CD14-positive monocyte (primary cell): ENCODE data around the gene ALAD. TPM values are rescaled to one million over a fixed set of nuclear protein-coding genes. Genes with fewer than 3 reads are reported as not detected.

Experiments used
- DNase-seq, 3 donors: peaks; one replicate each; pipeline ENCODE4 v3.0.0-alpha.2; 2011 to 2022
- H2AFZ ChIP-seq: 2 replicates; pipeline ENCODE4 v1.6.0; 2012; ENCODE audit warnings: mild to moderate bottlenecking, low read depth, low read length, inconsistent platforms; ENCODE audit not compliant: insufficient read depth, poor library complexity, severe bottlenecking
- H3K27ac ChIP-seq, 2 donors: 1 replicate in 1 of 2; 2 replicates in 1 of 2; pipeline ENCODE4 v1.5.1; 2012 to 2013; ENCODE audit warnings: low read length in 2 of 2, control low read depth in 1 of 2, inconsistent platforms in 1 of 2, low read depth in 1 of 2, mild to moderate bottlenecking in 1 of 2
- H3K27me3 ChIP-seq, 2 donors: one replicate each; pipeline versions ENCODE4 v1.6.0 to v1.6.1; 2011 to 2013; ENCODE audit warnings: low read length in 2 of 2; ENCODE audit not compliant: control insufficient read depth in 2 of 2, insufficient read depth in 2 of 2
- H3K36me3 ChIP-seq, 2 donors: replicated peaks in 1 of 2; 1 replicate in 1 of 2; 2 replicates in 1 of 2; pipeline versions ENCODE4 v1.5.1 to v1.6.1; 2012 to 2013; ENCODE audit warnings: low read length in 2 of 2, control low read depth in 1 of 2, inconsistent platforms in 1 of 2, mild to moderate bottlenecking in 1 of 2; ENCODE audit not compliant: insufficient read depth in 2 of 2, control insufficient read depth in 1 of 2
- H3K4me1 ChIP-seq, 2 donors: 1 replicate in 1 of 2; 2 replicates in 1 of 2; pipeline versions ENCODE4 v1.5.1 to v1.6.1; 2012 to 2013; ENCODE audit warnings: low read length in 2 of 2, control low read depth in 1 of 2, inconsistent platforms in 1 of 2, mild to moderate bottlenecking in 1 of 2, moderate library complexity in 1 of 2; ENCODE audit not compliant: insufficient read depth in 2 of 2, control insufficient read depth in 1 of 2
- H3K4me2 ChIP-seq: replicated peaks from 2 replicates; pipeline ENCODE3; 2012; ENCODE audit warnings: low read length, moderate library complexity, mild to moderate bottlenecking; ENCODE audit not compliant: poor library complexity, severe bottlenecking; ENCODE audit errors: extremely low read depth
- H3K4me3 ChIP-seq, 3 experiments: fragments of 200-600 bp in 1 of 3; sonication (generic) in 1 of 3; replicated peaks in 1 of 3; 1 replicate in 2 of 3; 2 replicates in 1 of 3; pipeline ENCODE4 v1.5.1; 2011 to 2013; ENCODE audit warnings: low read length in 3 of 3, mild to moderate bottlenecking in 3 of 3, control low read depth in 2 of 3, low read depth in 2 of 3, inconsistent platforms in 1 of 3, moderate library complexity in 1 of 3
- H3K79me2 ChIP-seq: 2 replicates; pipeline ENCODE4 v1.6.0; 2012; ENCODE audit warnings: mild to moderate bottlenecking, control low read depth, inconsistent platforms, low read length, moderate library complexity; ENCODE audit not compliant: insufficient read depth
- H3K9ac ChIP-seq: 2 replicates; pipeline ENCODE4 v1.6.0; 2017; ENCODE audit warnings: low read length, mild to moderate bottlenecking; ENCODE audit not compliant: insufficient read depth, poor library complexity, severe bottlenecking
- H3K9me3 ChIP-seq, 2 donors: replicated peaks in 1 of 2; 1 replicate in 1 of 2; 2 replicates in 1 of 2; pipeline versions ENCODE4 v1.5.1 to v1.6.1; 2012 to 2013; ENCODE audit warnings: low read length in 2 of 2, control low read depth in 1 of 2; ENCODE audit not compliant: control insufficient read depth in 1 of 2, insufficient read depth in 1 of 2
- H4K20me1 ChIP-seq: 2 replicates; pipeline ENCODE4 v1.6.0; 2012; ENCODE audit warnings: mild to moderate bottlenecking, low read length, control low read depth, moderate library complexity; ENCODE audit not compliant: insufficient read depth
- H3K27ac Mint-ChIP-seq, 7 donors: one replicate each; pipeline ENCODE4 v1.8.0; 2020; ENCODE audit warnings: mild to moderate bottlenecking in 7 of 7, mixed read lengths in 7 of 7, moderate library complexity in 6 of 7, inconsistent platforms in 2 of 7
- H3K27me3 Mint-ChIP-seq, 3 donors: one replicate each; pipeline ENCODE4 v1.8.0; 2021 to 2022; ENCODE audit warnings: low read depth in 3 of 3, mild to moderate bottlenecking in 3 of 3, mixed read lengths in 3 of 3, moderate library complexity in 3 of 3, inconsistent platforms in 1 of 3
- H3K36me3 Mint-ChIP-seq, 2 donors: one replicate each; pipeline ENCODE4 v1.8.0; 2020; ENCODE audit warnings: mixed read lengths in 2 of 2, inconsistent platforms in 1 of 2, mild to moderate bottlenecking in 1 of 2
- H3K4me1 Mint-ChIP-seq: one replicate; pipeline ENCODE4 v1.8.0; 2020; ENCODE audit warnings: mild to moderate bottlenecking, mixed read lengths
- H3K4me3 Mint-ChIP-seq, 2 donors: one replicate each; pipeline ENCODE4 v1.8.0; 2020; ENCODE audit warnings: mild to moderate bottlenecking in 2 of 2, mixed read lengths in 2 of 2, moderate library complexity in 1 of 2
- H3K9me3 Mint-ChIP-seq, 7 donors: one replicate each; pipeline ENCODE4 v1.8.0; 2020 to 2022; ENCODE audit warnings: mixed read lengths in 7 of 7, mild to moderate bottlenecking in 6 of 7, moderate library complexity in 6 of 7, inconsistent platforms in 2 of 7
- WGBS: methylation state at CpG from one replicate; pipeline ENCODE4 v1.1.5; 2013; ENCODE audit warnings: missing lambda C conversion rate; ENCODE audit not compliant: insufficient coverage; 5-methylcytosine and 5-hydroxymethylcytosine counted together
- intact Hi-C, 2 donors: fragments of 100-400 bp; cut with micrococcal nuclease; formaldehyde crosslinking; loops; one replicate each; pipeline versions ENCODE4 v1.15.0 to v1.15.1; 2023
- polyA plus RNA-seq, 3 donors: library from polyadenylated mRNA; depleted of rRNA in 1 of 3; unstranded in 2 of 3; stranded (reverse) in 1 of 3; fragments of 300-500 nt in 2 of 3; fragments of >200 nt in 1 of 3; fragmentation: Illumina TruSeq in 2 of 3; gene quantifications; 1 replicate in 2 of 3; 2 replicates in 1 of 3; pipeline ENCODE4 v1.2.3, GENCODE V29; 2012 to 2021
- TF ChIP-seq, protein P1 (sequence below): fragments of 200-600 bp; IDR thresholded peaks from one replicate; pipeline ENCODE4 v1.8.0; 2022; ENCODE audit warnings: antibody characterized with exemption, mild to moderate bottlenecking

Gene ALAD
- polyA plus RNA-seq, 3 donors, result 17.1 to 24.6 (median 20.9) TPM

DNA sequence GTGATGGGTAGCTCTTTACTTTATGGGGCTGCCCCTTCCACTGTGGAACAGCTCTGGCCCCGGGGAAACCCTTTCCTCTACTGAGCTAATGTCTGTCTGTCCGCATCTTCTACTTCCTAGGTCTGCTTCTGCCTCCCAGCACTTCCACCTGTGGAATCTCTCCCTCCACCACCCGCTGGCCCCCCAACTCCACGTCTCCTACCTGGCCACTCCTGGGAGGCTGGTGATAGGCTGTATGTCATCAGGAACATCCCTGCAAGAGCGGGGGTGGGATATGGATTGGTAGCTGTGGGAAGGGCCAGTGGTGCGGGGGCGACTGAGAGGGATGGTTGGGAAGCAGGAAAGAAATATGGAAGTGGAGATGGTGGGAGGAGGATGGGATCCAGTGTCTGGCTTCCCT is 9.2 kb downstream of the ALAD start:
- peak overlapping the region in 1 of 7 donors; percentile 10 for H3K27ac Mint-ChIP-seq
- TF ChIP-seq, protein P1, sequence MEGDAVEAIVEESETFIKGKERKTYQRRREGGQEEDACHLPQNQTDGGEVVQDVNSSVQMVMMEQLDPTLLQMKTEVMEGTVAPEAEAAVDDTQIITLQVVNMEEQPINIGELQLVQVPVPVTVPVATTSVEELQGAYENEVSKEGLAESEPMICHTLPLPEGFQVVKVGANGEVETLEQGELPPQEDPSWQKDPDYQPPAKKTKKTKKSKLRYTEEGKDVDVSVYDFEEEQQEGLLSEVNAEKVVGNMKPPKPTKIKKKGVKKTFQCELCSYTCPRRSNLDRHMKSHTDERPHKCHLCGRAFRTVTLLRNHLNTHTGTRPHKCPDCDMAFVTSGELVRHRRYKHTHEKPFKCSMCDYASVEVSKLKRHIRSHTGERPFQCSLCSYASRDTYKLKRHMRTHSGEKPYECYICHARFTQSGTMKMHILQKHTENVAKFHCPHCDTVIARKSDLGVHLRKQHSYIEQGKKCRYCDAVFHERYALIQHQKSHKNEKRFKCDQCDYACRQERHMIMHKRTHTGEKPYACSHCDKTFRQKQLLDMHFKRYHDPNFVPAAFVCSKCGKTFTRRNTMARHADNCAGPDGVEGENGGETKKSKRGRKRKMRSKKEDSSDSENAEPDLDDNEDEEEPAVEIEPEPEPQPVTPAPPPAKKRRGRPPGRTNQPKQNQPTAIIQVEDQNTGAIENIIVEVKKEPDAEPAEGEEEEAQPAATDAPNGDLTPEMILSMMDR, result no peak
- H3K27ac ChIP-seq, result no peak overlapping the region

DNA sequence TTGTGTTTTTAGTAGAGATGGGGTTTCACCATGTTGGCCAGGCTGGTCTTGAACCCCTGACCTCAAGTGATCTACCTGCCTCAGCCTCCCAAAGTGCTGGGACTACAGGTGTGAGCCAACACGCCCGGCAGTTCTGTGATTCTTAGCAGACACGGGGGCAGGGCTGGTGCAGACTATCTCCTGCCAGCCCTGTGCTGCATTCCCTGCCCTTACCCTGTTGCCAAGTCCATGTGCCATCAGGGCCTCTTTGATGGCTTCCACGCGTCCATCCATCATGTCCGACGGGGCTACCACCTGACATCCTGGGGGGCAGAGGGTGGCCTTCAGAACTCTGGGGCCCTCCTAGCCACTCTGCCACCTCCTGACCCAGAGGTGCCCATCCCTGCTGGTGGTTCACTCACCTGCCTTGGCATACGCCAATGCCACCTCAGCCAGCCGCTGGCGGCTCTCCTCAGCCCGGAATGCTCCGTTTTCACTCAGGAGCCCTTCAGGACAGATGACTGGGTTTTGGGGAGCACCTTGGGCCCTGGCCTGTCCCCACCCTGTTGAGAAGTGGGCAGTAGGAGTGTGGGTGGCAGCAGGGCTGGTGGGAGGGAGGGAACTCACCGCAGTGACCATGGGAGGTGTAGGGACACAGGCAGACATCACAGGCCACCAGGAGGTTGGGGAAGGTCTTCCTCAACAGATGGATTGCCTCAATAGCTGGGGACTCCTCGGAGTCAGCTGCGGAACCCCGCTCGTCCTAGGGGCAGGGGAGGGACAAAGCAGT is 10.7 kb downstream of the ALAD start:
- over 99% methylated on average over 13 of the region's 17 CpGs for WGBS
- Histone ChIP-seq H3K27ac (no peak overlapping the region), H4K20me1 (no peaks in the 10 kb centered on the region), H3K27me3 (no peaks in the 10 kb centered on the region), H2AFZ (no peak overlapping the region), H3K4me1 (peaks cover 11 to 18% of the 10 kb centered on the region in 2 donors), H3K4me2 (no peak overlapping the region), H3K79me2 (peaks cover 6% of the 10 kb centered on the region), H3K36me3 (peaks cover 58 to 80% of the 10 kb centered on the region in 2 donors), H3K4me3 (no peak overlapping the region), H3K9ac (no peak overlapping the region), H3K9me3 (no peaks in the 10 kb centered on the region)
- H3K4me1 Mint-ChIP-seq, result peaks cover 18% of the 10 kb centered on the region
- TF ChIP-seq, protein P1, result no peak
- peaks cover 0 to 5% (median 0%) of the 10 kb centered on the region in 7 donors for H3K9me3 Mint-ChIP-seq
- peak overlapping the region in 1 of 7 donors; percentile 46 for H3K27ac Mint-ChIP-seq
- intact Hi-C loops, result no loop called here
- H3K36me3 Mint-ChIP-seq, result peaks cover 84 to 91% of the 10 kb centered on the region in 2 donors
- H3K27me3 Mint-ChIP-seq, result peaks cover 0 to 5% (median 0%) of the 10 kb centered on the region in 3 donors
- no peak for DNase-seq
- H3K4me3 Mint-ChIP-seq, result no peak overlapping the region

More for the DNA sequence above, 9.2 kb downstream of the ALAD start:
- H3K9ac ChIP-seq, result no peak overlapping the region
- no peaks in the 10 kb centered on the region for H3K9me3 ChIP-seq
- no peak for DNase-seq
- peaks cover 1 to 5% of the 10 kb centered on the region in 2 donors for H3K4me1 ChIP-seq
- no peaks in the 10 kb centered on the region for H3K27me3 ChIP-seq
- H3K9me3 Mint-ChIP-seq, result peaks cover 0 to 5% (median 0%) of the 10 kb centered on the region in 7 donors
- H3K79me2 ChIP-seq, result peaks cover 12% of the 10 kb centered on the region
- intact Hi-C loops, result no loop called here
- no peak overlapping the region for H2AFZ ChIP-seq
- H3K4me3 Mint-ChIP-seq, result no peak overlapping the region
- H3K27me3 Mint-ChIP-seq, result peaks cover 0 to 5% (median 0%) of the 10 kb centered on the region in 3 donors
- WGBS, result 96% methylated on average over 5 of the region's 7 CpGs
- peaks cover 58 to 90% of the 10 kb centered on the region in 2 donors for H3K36me3 ChIP-seq
- no peak overlapping the region for H3K4me3 ChIP-seq
- no peak overlapping the region for H3K4me2 ChIP-seq
- peaks cover 7% of the 10 kb centered on the region for H4K20me1 ChIP-seq
- H3K36me3 Mint-ChIP-seq, result peaks cover 84 to 93% of the 10 kb centered on the region in 2 donors
- peaks cover 14% of the 10 kb centered on the region for H3K4me1 Mint-ChIP-seq
